ENCODE data around the gene SIGLEC5.

DNA sequence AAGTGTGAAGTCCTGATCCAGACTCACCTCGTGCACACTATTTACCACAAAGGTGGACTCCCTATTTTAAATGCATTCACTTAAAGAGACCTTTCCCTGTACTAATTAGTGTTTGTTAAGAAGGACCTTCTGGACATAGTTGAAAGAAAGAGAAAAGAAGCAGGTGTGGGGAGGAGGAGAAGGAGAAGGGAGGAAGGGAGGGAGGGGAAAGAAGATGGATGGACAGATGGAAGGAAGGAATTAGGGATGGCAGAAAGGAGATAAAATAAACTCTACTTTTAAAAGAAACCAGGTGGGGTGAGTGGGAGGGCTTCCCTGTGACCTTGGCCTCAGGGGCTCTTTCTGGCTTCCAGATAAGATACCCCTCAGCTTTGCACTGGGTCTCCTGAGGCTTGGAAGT lies 37.7 kb downstream of the SIGLEC5 start:
- no peak for TF ChIP-seq CTCF (IDR thresholded peaks at IDR 0.05)
- no peak for TF ChIP-seq POLR2A (IDR thresholded peaks at IDR 0.05)

All from lower leg skin (tissue), 3 donors.